SIG-M5 (cell line): ENCODE data around the gene RNPEP.
"Not testable (repeated sequence)": the region's sequence is repeated elsewhere in the genome, so short reads cannot be mapped to it uniquely, and the experiment has no call there.

Source experiments
- DNase-seq: peaks from one replicate; lab custom pipeline; 2025; lab: John Stamatoyannopoulos, UW

RNPEP gene, protein sequence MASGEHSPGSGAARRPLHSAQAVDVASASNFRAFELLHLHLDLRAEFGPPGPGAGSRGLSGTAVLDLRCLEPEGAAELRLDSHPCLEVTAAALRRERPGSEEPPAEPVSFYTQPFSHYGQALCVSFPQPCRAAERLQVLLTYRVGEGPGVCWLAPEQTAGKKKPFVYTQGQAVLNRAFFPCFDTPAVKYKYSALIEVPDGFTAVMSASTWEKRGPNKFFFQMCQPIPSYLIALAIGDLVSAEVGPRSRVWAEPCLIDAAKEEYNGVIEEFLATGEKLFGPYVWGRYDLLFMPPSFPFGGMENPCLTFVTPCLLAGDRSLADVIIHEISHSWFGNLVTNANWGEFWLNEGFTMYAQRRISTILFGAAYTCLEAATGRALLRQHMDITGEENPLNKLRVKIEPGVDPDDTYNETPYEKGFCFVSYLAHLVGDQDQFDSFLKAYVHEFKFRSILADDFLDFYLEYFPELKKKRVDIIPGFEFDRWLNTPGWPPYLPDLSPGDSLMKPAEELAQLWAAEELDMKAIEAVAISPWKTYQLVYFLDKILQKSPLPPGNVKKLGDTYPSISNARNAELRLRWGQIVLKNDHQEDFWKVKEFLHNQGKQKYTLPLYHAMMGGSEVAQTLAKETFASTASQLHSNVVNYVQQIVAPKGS

GRCh38 chr1:201982623-201983379, at the start of gene RNPEP:
Gene RNPEP (plus strand): TSS chr1:201982648. CDS start chr1:201982667, 19 bp downstream.
- peak; percentile 24 for DNase-seq

GRCh38 chr1:201933840-201934430, 48.5 kb upstream of the RNPEP start:
- no peak for DNase-seq

- no peak for DNase-seq
These were observed 44.7 kb upstream of the RNPEP start for GRCh38 chr1:201937624-201938213.

- no peak for DNase-seq
These were observed 43.9 kb upstream of the RNPEP start for GRCh38 chr1:201938440-201939035.

DNA sequence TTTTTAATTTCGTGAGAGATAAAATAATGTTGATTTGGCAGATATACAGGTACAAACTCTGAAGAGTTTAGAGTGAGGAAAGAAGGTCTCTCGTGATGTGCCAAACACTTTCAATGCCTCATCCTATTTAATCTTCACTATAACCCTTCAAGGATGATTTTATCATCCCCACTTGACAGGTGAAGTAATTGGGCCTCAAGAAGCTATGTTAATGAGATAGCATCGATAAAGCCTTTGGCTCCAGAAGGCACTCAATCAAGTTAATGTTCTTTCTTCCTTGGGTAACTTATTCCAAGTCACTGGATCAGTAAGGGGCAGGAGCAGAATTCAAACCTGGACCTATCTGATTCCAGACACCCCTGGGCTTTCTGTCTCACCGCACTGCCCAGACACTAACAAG, 43.3 kb upstream of the RNPEP start:
- DNase-seq: no peak

DNA sequence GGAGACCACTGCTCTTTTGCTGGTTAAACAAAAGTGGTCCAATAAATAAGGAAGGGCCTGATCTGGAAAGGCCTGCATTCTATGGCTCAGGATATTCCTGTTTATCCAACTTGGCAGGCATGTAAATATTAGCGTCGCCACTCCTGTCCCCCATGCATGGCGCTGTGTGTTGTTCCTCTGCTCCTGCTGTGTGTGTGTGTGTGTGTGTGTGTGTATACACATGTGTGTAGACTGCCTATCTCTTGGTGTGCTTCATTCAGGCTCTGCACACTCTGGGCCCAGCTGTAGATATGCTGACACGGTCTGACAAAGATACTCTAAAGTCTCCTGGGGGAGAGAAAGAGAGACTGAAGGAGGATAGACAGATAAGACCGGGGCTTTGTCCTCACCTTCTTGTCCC, 42.9 kb upstream of the RNPEP start:
- no peak for DNase-seq

GRCh38 chr1:201940316-201940715, 42.1 kb upstream of the RNPEP start:
- not testable (repeated sequence) for DNase-seq

DNA sequence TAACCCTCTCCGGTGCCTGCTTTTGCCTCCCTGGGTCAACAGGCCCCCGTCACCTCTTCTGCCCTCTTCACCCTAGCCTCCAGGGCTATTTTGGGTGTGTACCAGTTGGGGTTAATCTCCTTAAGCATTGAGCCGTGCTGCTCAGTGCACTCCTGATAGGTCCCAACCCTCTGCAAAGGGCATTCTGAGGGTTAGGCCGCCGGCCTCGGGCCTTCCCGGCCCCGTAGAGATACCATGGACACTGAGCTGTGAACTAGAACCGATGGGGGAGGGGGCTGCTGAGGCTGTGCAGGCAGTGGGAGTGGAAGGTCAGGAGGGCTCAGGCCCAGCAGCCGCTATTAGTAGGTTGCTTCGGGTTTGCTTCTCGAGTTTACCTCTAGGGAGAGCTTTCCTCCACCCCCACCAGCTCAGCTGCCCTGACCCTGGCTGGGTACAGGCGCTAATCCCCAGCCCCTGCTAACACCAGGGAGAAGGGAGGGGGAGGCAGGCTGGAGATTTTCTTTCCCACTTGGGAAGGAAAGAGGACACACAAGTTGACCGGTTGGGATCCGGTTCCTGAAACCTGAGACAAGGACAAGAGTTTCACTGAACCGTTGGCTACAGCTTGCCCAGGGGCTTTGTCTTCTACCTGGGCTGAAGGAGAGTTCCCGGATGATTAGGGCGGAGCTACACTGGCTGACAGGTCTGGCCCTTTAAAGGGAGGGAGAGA, 40.9 kb upstream of the RNPEP start:
- no peak for DNase-seq

- no peak for DNase-seq
These were observed 40.3 kb upstream of the RNPEP start for GRCh38 chr1:201942129-201942495.

- no peak for DNase-seq
These were observed 38.4 kb upstream of the RNPEP start for GRCh38 chr1:201944002-201944401.

GRCh38 chr1:201944639-201945038, 37.8 kb upstream of the RNPEP start:
- no peak for DNase-seq

GRCh38 chr1:201945157-201945556, 37.3 kb upstream of the RNPEP start:
- DNase-seq: no peak

DNA sequence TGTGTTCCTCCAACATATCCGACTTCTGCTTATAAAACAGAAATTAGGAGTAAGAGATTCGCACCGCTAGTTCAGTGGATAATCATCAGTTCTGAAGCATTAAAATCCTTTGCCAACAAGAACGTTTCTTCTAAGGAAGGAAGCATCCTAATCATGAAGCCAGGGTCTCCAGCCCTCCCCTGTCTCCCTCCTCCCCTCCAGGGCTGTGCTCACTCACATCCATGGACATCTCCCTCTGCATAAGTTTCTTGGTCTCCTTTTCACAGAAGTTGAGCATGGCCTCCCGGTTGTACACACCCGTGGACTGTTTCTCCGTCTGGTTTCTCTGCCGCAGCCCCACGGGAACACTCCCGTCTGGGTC, 36.6 kb upstream of the RNPEP start:
- DNase-seq: no peak

DNA sequence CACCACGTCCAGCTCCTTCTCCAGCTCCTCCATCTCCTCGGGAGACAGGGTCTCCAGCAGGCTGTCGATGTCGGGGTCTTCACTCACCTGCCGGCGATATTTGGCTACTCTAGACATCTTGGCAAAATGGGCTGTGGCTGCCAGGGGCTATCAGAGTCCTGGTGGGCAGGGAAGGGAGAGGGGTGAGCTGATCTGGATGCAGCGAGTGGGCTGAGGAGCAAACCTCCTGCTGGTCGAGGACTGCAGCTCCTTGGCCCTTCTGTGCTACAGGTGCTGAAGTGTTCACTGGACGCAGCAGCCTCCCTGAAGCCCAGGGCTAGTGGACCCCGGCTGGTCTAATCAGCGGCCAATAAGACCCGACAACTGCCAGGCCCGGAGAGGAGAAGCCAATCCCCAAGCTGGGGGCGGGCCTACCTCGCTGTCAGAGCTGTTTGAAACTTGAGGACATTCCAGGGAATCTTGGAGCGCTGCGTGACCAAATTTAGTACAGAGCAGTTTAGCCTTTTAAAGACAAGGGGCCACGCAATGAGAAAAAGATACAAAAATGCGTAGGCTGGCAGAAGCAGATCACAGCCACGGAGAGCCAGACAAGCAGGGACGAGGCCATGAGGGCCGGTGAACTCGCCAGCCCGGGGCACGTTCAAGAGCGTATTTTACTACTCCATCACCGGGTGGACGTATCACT, 36.1 kb upstream of the RNPEP start, which contains the start of gene LMOD1:
TSS of gene LMOD1 (minus strand) at position 325 of the 685 bp plus-strand sequence. CDS start at position 117, 208 bp downstream.
- no peak for DNase-seq

GRCh38 chr1:201947697-201948008, 34.8 kb upstream of the RNPEP start:
- no peak for DNase-seq

DNA sequence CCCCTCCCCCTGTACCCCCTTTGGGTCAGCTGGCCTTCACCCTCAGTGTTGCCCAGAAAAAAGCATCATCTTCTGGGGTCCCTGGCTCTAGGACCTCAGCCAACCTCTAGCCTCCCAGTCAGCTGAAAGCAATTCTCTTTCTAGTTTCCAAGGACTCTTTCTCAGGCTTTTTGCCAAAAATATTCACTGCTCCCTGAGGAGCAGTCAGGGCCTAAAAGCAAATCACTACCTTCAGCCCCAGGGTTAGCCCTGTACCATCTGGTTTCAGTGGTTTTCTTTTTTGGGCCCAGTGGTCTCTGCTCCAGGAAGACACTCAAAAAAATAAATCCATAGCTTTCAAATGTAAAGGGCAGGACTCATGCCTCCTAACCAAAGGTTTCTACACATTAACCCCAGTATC, 33.0 kb upstream of the RNPEP start:
- no peak for DNase-seq

GRCh38 chr1:201954263-201955008, 28.0 kb upstream of the RNPEP start:
- DNase-seq: no peak

GRCh38 chr1:201955009-201955728, 27.3 kb upstream of the RNPEP start, which contains the start of gene TIMM17A:
Gene TIMM17A (plus strand): TSS chr1:201955503. CDS start chr1:201955527, 24 bp downstream.
- peak; percentile 89 for DNase-seq

DNA sequence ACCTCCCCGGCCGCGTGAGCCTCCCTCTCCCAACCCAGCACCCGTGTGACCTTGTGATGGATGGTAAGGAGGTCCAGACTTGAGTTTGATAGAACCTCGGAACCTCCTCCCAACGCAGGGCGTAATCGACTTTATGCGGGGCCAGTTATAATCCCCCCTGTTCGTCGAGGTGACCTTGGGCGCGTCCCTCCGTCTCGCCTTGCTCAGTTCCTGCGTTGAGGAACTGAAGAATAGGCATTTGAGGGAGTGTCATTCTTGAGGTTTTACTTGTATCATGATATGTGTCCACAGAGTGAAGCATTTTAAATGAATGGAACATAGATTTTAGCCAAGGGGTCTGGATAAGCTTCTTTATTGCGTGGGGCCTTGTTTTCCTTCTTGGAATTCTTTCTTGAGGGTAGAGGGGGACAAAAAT, 26.7 kb upstream of the RNPEP start:
- no peak for DNase-seq
